CD14-positive monocyte (primary cell): ENCODE data around the gene ZFHX2. TPM values are rescaled to one million over a fixed set of nuclear protein-coding genes. Genes with fewer than 3 reads are reported as not detected.

Experiments used
- DNase-seq, 3 donors: peaks; one replicate each; pipeline ENCODE4 v3.0.0-alpha.2; 2011 to 2022
- H2AFZ ChIP-seq: 2 replicates; pipeline ENCODE4 v1.6.0; 2012; ENCODE audit warnings: mild to moderate bottlenecking, low read depth, low read length, inconsistent platforms; ENCODE audit not compliant: insufficient read depth, poor library complexity, severe bottlenecking
- H3K27ac ChIP-seq, 2 donors: 1 replicate in 1 of 2; 2 replicates in 1 of 2; pipeline ENCODE4 v1.5.1; 2012 to 2013; ENCODE audit warnings: low read length in 2 of 2, control low read depth in 1 of 2, inconsistent platforms in 1 of 2, low read depth in 1 of 2, mild to moderate bottlenecking in 1 of 2
- H3K27me3 ChIP-seq, 2 donors: one replicate each; pipeline versions ENCODE4 v1.6.0 to v1.6.1; 2011 to 2013; ENCODE audit warnings: low read length in 2 of 2; ENCODE audit not compliant: control insufficient read depth in 2 of 2, insufficient read depth in 2 of 2
- H3K36me3 ChIP-seq, 2 donors: replicated peaks in 1 of 2; 1 replicate in 1 of 2; 2 replicates in 1 of 2; pipeline versions ENCODE4 v1.5.1 to v1.6.1; 2012 to 2013; ENCODE audit warnings: low read length in 2 of 2, control low read depth in 1 of 2, inconsistent platforms in 1 of 2, mild to moderate bottlenecking in 1 of 2; ENCODE audit not compliant: insufficient read depth in 2 of 2, control insufficient read depth in 1 of 2
- H3K4me1 ChIP-seq, 2 donors: 1 replicate in 1 of 2; 2 replicates in 1 of 2; pipeline versions ENCODE4 v1.5.1 to v1.6.1; 2012 to 2013; ENCODE audit warnings: low read length in 2 of 2, control low read depth in 1 of 2, inconsistent platforms in 1 of 2, mild to moderate bottlenecking in 1 of 2, moderate library complexity in 1 of 2; ENCODE audit not compliant: insufficient read depth in 2 of 2, control insufficient read depth in 1 of 2
- H3K4me2 ChIP-seq: replicated peaks from 2 replicates; pipeline ENCODE3; 2012; ENCODE audit warnings: low read length, moderate library complexity, mild to moderate bottlenecking; ENCODE audit not compliant: poor library complexity, severe bottlenecking; ENCODE audit errors: extremely low read depth
- H3K4me3 ChIP-seq, 3 experiments: fragments of 200-600 bp in 1 of 3; sonication (generic) in 1 of 3; replicated peaks in 1 of 3; 1 replicate in 2 of 3; 2 replicates in 1 of 3; pipeline ENCODE4 v1.5.1; 2011 to 2013; ENCODE audit warnings: low read length in 3 of 3, mild to moderate bottlenecking in 3 of 3, control low read depth in 2 of 3, low read depth in 2 of 3, inconsistent platforms in 1 of 3, moderate library complexity in 1 of 3
- H3K79me2 ChIP-seq: 2 replicates; pipeline ENCODE4 v1.6.0; 2012; ENCODE audit warnings: mild to moderate bottlenecking, control low read depth, inconsistent platforms, low read length, moderate library complexity; ENCODE audit not compliant: insufficient read depth
- H3K9ac ChIP-seq: 2 replicates; pipeline ENCODE4 v1.6.0; 2017; ENCODE audit warnings: low read length, mild to moderate bottlenecking; ENCODE audit not compliant: insufficient read depth, poor library complexity, severe bottlenecking
- H3K9me3 ChIP-seq, 2 donors: replicated peaks in 1 of 2; 1 replicate in 1 of 2; 2 replicates in 1 of 2; pipeline versions ENCODE4 v1.5.1 to v1.6.1; 2012 to 2013; ENCODE audit warnings: low read length in 2 of 2, control low read depth in 1 of 2; ENCODE audit not compliant: control insufficient read depth in 1 of 2, insufficient read depth in 1 of 2
- H4K20me1 ChIP-seq: 2 replicates; pipeline ENCODE4 v1.6.0; 2012; ENCODE audit warnings: mild to moderate bottlenecking, low read length, control low read depth, moderate library complexity; ENCODE audit not compliant: insufficient read depth
- H3K27ac Mint-ChIP-seq, 7 donors: one replicate each; pipeline ENCODE4 v1.8.0; 2020; ENCODE audit warnings: mild to moderate bottlenecking in 7 of 7, mixed read lengths in 7 of 7, moderate library complexity in 6 of 7, inconsistent platforms in 2 of 7
- H3K27me3 Mint-ChIP-seq, 3 donors: one replicate each; pipeline ENCODE4 v1.8.0; 2021 to 2022; ENCODE audit warnings: low read depth in 3 of 3, mild to moderate bottlenecking in 3 of 3, mixed read lengths in 3 of 3, moderate library complexity in 3 of 3, inconsistent platforms in 1 of 3
- H3K36me3 Mint-ChIP-seq, 2 donors: one replicate each; pipeline ENCODE4 v1.8.0; 2020; ENCODE audit warnings: mixed read lengths in 2 of 2, inconsistent platforms in 1 of 2, mild to moderate bottlenecking in 1 of 2
- H3K4me1 Mint-ChIP-seq: one replicate; pipeline ENCODE4 v1.8.0; 2020; ENCODE audit warnings: mild to moderate bottlenecking, mixed read lengths
- H3K4me3 Mint-ChIP-seq, 2 donors: one replicate each; pipeline ENCODE4 v1.8.0; 2020; ENCODE audit warnings: mild to moderate bottlenecking in 2 of 2, mixed read lengths in 2 of 2, moderate library complexity in 1 of 2
- H3K9me3 Mint-ChIP-seq, 7 donors: one replicate each; pipeline ENCODE4 v1.8.0; 2020 to 2022; ENCODE audit warnings: mixed read lengths in 7 of 7, mild to moderate bottlenecking in 6 of 7, moderate library complexity in 6 of 7, inconsistent platforms in 2 of 7
- WGBS: methylation state at CpG from one replicate; pipeline ENCODE4 v1.1.5; 2013; ENCODE audit warnings: missing lambda C conversion rate; ENCODE audit not compliant: insufficient coverage; 5-methylcytosine and 5-hydroxymethylcytosine counted together
- intact Hi-C, 2 donors: fragments of 100-400 bp; cut with micrococcal nuclease; formaldehyde crosslinking; loops; one replicate each; pipeline versions ENCODE4 v1.15.0 to v1.15.1; 2023
- polyA plus RNA-seq, 3 donors: library from polyadenylated mRNA; depleted of rRNA in 1 of 3; unstranded in 2 of 3; stranded (reverse) in 1 of 3; fragments of 300-500 nt in 2 of 3; fragments of >200 nt in 1 of 3; fragmentation: Illumina TruSeq in 2 of 3; gene quantifications; 1 replicate in 2 of 3; 2 replicates in 1 of 3; pipeline ENCODE4 v1.2.3, GENCODE V29; 2012 to 2021
- TF ChIP-seq, protein P1 (sequence below): fragments of 200-600 bp; IDR thresholded peaks from one replicate; pipeline ENCODE4 v1.8.0; 2022; ENCODE audit warnings: antibody characterized with exemption, mild to moderate bottlenecking

Gene ZFHX2
- polyA plus RNA-seq, 3 donors, result 0.01 to 0.07 TPM; not detected in 1

DNA sequence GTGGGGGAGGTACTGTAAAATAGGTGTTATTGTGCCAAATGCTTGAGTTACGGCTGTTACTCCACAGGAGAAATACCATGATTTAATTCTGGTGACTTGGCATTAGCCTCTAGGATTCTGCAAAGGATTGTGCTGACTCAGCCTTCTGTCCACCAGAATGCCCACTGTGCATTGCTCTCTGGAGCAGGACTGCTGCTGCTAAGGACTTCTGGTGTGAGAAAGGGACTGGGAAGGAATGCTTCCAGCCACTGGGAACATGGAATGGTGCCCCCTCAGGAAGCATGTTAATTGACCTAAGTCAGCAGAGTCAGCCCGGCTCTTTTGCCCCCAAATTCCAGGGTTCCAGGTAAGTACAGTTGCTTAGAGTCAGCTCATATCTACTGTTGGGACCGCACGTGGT, 32.9 kb downstream of the ZFHX2 start:
- Mint-ChIP-seq H3K4me1 (peaks cover 15% of the 10 kb centered on the region), H3K27ac (no peak overlapping the region), H3K27me3 (peaks cover 1 to 4% (median 2%) of the 10 kb centered on the region in 3 donors), H3K36me3 (no peaks in the 10 kb centered on the region), H3K9me3 (no peaks in the 10 kb centered on the region), H3K4me3 (no peak overlapping the region)
- DNase-seq, result no peak
- Histone ChIP-seq H3K9ac (no peak overlapping the region), H3K36me3 (no peaks in the 10 kb centered on the region), H2AFZ (no peak overlapping the region), H3K9me3 (no peaks in the 10 kb centered on the region), H3K4me2 (no peak overlapping the region), H3K27ac (no peak overlapping the region), H3K4me1 (peaks cover 14 to 18% of the 10 kb centered on the region in 2 donors), H3K4me3 (no peak overlapping the region), H3K79me2 (no peaks in the 10 kb centered on the region), H4K20me1 (no peaks in the 10 kb centered on the region), H3K27me3 (no peaks in the 10 kb centered on the region)
- intact Hi-C loops, result no loop called here
- 93% methylated on average over 2 of the region's 4 CpGs for WGBS
- TF ChIP-seq, protein P1, sequence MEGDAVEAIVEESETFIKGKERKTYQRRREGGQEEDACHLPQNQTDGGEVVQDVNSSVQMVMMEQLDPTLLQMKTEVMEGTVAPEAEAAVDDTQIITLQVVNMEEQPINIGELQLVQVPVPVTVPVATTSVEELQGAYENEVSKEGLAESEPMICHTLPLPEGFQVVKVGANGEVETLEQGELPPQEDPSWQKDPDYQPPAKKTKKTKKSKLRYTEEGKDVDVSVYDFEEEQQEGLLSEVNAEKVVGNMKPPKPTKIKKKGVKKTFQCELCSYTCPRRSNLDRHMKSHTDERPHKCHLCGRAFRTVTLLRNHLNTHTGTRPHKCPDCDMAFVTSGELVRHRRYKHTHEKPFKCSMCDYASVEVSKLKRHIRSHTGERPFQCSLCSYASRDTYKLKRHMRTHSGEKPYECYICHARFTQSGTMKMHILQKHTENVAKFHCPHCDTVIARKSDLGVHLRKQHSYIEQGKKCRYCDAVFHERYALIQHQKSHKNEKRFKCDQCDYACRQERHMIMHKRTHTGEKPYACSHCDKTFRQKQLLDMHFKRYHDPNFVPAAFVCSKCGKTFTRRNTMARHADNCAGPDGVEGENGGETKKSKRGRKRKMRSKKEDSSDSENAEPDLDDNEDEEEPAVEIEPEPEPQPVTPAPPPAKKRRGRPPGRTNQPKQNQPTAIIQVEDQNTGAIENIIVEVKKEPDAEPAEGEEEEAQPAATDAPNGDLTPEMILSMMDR, result no peak

DNA sequence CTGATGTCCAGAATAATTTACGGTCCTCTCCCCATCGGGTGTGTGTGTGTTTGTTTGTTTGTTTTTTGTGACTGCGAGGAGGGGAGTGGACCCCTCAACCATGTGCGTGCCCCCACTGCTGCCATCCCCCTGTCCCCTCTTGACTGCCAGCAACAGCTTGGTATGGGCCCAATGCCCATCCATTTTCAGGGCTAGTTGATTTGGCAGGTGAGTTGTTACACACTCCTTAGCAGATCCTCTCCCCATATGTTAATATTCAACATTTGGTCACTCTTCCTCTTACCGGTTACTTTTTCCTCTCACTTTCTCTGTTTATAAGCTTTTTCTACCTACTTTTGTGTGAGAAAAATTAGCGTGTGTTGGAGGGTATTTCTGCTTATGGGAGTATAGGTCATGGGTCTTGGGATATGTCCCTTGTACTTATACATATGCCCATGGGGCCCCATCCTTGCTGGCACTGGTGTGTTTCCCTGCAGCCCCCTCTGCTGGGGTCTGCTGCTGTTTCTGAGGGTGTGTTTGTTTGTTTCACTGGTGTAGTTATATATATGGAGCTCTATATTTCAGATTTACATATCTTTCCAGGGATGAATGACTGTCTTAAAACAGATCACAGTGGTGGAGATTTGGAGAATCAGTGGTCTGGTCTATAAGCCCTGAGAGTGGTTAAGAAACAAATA, 33.8 kb downstream of the ZFHX2 start:
- no peaks in the 10 kb centered on the region for H4K20me1 ChIP-seq
- Mint-ChIP-seq H3K27me3 (peaks cover 1 to 6% (median 2%) of the 10 kb centered on the region in 3 donors), H3K9me3 (no peaks in the 10 kb centered on the region), H3K4me3 (no peak overlapping the region), H3K27ac (no peak overlapping the region), H3K36me3 (no peaks in the 10 kb centered on the region), H3K4me1 (peaks cover 15% of the 10 kb centered on the region)
- H3K27me3 ChIP-seq, result no peaks in the 10 kb centered on the region
- H3K79me2 ChIP-seq, result no peaks in the 10 kb centered on the region
- WGBS, result no CpG with 5 or more reads among the region's 6 CpGs
- intact Hi-C loops, result no loop called here
- H3K36me3 ChIP-seq, result no peaks in the 10 kb centered on the region
- no peak overlapping the region for H2AFZ ChIP-seq
- no peak for DNase-seq
- H3K4me3 ChIP-seq, result no peak overlapping the region
- no peak overlapping the region for H3K9ac ChIP-seq
- no peak overlapping the region for H3K4me2 ChIP-seq
- H3K4me1 ChIP-seq, result peaks cover 14 to 18% of the 10 kb centered on the region in 2 donors
- no peak overlapping the region for H3K27ac ChIP-seq
- TF ChIP-seq, protein P1, result no peak
- no peaks in the 10 kb centered on the region for H3K9me3 ChIP-seq
